Gastrocnemius medialis (tissue), 4 donors: ENCODE results near the gene FBXL13. TPM values are rescaled to one million over a fixed set of nuclear protein-coding genes. Genes with fewer than 3 reads are reported as not detected.
"Not testable (repeated sequence)": the region's sequence is repeated elsewhere in the genome, so short reads cannot be mapped to it uniquely, and the experiment has no call there.

Source experiments
- ATAC-seq, 2 donors: fragments of 150-250 bp; one replicate each; pipeline ENCODE4 v1.9.1; 2016
- DNase-seq, 2 donors: peaks; one replicate each; pipeline ENCODE4 v3.0.0-alpha.2; 2019
- H3K27ac ChIP-seq, 4 donors: fragments of 200-600 bp; sonication (generic); 1 replicate in 1 of 4; 2 replicates in 3 of 4; pipeline ENCODE4 v1.5.1; 2016 to 2018; ENCODE audit warnings: mild to moderate bottlenecking in 2 of 4, moderate library complexity in 1 of 4
- H3K27me3 ChIP-seq, 3 donors: fragments of 200-600 bp; sonication (generic) in 2 of 3; 1 replicate in 1 of 3; 2 replicates in 2 of 3; pipeline versions ENCODE4 v1.5.1 to v1.6.0; 2016 to 2019; ENCODE audit warnings: mild to moderate bottlenecking in 1 of 3, moderate library complexity in 1 of 3
- H3K36me3 ChIP-seq, 2 donors: fragments of 200-600 bp; sonication (generic) in 1 of 2; one replicate each; pipeline ENCODE4 v1.5.1; 2017 to 2018
- H3K4me1 ChIP-seq, 2 donors: fragments of 200-600 bp; sonication (generic) in 1 of 2; one replicate each; pipeline ENCODE4 v1.5.1; 2016 to 2017; ENCODE audit warnings: mild to moderate bottlenecking in 2 of 2
- H3K4me3 ChIP-seq, 4 donors: fragments of 200-600 bp; sonication (generic) in 3 of 4; 1 replicate in 1 of 4; 2 replicates in 3 of 4; pipeline ENCODE4 v1.5.1; 2016 to 2019; ENCODE audit warnings: mild to moderate bottlenecking in 2 of 4
- H3K9me3 ChIP-seq, 3 donors: fragments of 200-600 bp; sonication (generic) in 2 of 3; 1 replicate in 1 of 3; 2 replicates in 2 of 3; pipeline ENCODE4 v1.5.1; 2016 to 2019
- POLR2A ChIP-seq, 2 donors: fragments of 450-650 bp; IDR thresholded peaks; one replicate each; pipeline ENCODE4 v1.6.1; 2017; ENCODE audit warnings: antibody characterized with exemption in 2 of 2, mild to moderate bottlenecking in 2 of 2, moderate library complexity in 2 of 2
- in situ Hi-C, 4 donors: fragments of 200-750 bp; cut with MboI; loops; one replicate each; pipeline versions ENCODE4 v1.15.0 to v1.8.0; 2017; ENCODE audit warnings: low sequenced_read_pairs in 4 of 4
- intact Hi-C: fragments of 100-400 bp; cut with DNase I; formaldehyde crosslinking; loops from one replicate; pipeline ENCODE4 v1.15.1; 2023; ENCODE audit warnings: low total_unique reads
- total RNA-seq, 4 donors: library from RNA; depleted of rRNA; stranded (reverse); fragments of >200 nt; gene quantifications; one replicate each; pipeline versions ENCODE4 v1.1.0 to v1.2.3, GENCODE V29; 2016
- TF ChIP-seq, protein P1 (sequence below), 5 experiments: fragments of 450-650 bp in 3 of 5; fragments of 200-600 bp in 2 of 5; sonication (generic) in 2 of 5; IDR thresholded peaks in 4 of 5; conservative IDR thresholded peaks in 1 of 5; 1 replicate in 4 of 5; 2 replicates in 1 of 5; pipeline ENCODE4 v1.5.1; 2016 to 2019; ENCODE audit warnings: antibody characterized with exemption in 5 of 5, mild to moderate bottlenecking in 3 of 5, moderate library complexity in 3 of 5

Gene FBXL13
- total RNA-seq, 4 donors from 2014 or later: 0.26 TPM; not detected in 3

DNA sequence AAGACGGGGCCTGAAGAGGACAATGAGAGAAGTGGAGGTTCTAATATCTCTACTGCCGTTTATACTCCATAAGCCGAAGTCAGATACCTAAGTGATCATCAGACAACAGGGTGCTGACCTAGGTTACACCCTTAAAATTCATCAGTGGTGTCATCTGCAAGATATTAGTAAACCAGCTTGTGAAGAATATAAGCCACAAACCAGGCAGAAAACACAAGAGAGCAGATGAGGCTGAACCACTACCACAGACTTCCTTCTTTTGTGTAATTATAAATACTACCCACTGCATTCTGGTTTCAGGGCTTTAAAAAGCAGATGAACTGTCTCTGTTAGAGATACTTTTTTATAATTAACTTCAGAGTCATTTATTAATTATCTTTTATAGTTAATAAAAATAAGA is 230.7 kb downstream of the FBXL13 start:
- H3K9me3 ChIP-seq: no peaks in the 10 kb centered on the region
- no peaks in the 10 kb centered on the region for H3K27me3 ChIP-seq
- no peak overlapping the region for H3K27ac ChIP-seq
- in situ Hi-C loops: no loop called here
- intact Hi-C loops: no loop called here
- no peak for TF ChIP-seq POLR2A (IDR thresholded peaks at IDR 0.05)
- TF ChIP-seq, protein P1, sequence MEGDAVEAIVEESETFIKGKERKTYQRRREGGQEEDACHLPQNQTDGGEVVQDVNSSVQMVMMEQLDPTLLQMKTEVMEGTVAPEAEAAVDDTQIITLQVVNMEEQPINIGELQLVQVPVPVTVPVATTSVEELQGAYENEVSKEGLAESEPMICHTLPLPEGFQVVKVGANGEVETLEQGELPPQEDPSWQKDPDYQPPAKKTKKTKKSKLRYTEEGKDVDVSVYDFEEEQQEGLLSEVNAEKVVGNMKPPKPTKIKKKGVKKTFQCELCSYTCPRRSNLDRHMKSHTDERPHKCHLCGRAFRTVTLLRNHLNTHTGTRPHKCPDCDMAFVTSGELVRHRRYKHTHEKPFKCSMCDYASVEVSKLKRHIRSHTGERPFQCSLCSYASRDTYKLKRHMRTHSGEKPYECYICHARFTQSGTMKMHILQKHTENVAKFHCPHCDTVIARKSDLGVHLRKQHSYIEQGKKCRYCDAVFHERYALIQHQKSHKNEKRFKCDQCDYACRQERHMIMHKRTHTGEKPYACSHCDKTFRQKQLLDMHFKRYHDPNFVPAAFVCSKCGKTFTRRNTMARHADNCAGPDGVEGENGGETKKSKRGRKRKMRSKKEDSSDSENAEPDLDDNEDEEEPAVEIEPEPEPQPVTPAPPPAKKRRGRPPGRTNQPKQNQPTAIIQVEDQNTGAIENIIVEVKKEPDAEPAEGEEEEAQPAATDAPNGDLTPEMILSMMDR (IDR thresholded peaks at IDR 0.05 in 4 of 5, conservative IDR thresholded peaks at IDR 0.05 in 1 of 5): no peak
- H3K36me3 ChIP-seq: no peaks in the 10 kb centered on the region
- no peak overlapping the region for H3K4me3 ChIP-seq
- no peak for ATAC-seq
- no peak for DNase-seq
- H3K4me1 ChIP-seq: no peaks in the 10 kb centered on the region

DNA sequence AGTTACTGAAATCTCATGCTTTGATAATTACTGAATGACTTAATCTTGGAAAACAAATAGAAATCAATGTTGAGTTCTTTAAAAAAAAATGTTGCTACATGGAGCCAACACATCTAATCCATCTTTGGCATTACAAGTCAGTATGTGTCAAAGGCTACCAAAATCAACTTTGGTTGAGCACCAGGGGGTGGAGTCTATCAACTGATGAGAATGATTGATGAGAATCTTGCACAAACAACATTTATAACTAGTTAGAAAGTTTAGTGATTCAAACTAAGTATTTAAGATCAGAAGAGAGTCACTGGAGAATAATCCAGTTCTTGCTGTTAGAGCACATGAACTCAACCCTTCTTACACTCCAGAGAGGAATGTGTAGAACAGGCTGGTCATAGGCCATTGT is 232.3 kb downstream of the FBXL13 start:
- ATAC-seq (no peak), DNase-seq (no peak)
- H3K4me1 ChIP-seq: peaks cover 0 to 3% of the 10 kb centered on the region in 2 donors
- TF ChIP-seq, protein P1 (IDR thresholded peaks at IDR 0.05 in 4 of 5, conservative IDR thresholded peaks at IDR 0.05 in 1 of 5): no peak
- no peak for TF ChIP-seq POLR2A (IDR thresholded peaks at IDR 0.05)
- intact Hi-C loops (no loop called here), in situ Hi-C loops (no loop called here)
- H3K4me3 ChIP-seq: no peak overlapping the region
- H3K9me3 ChIP-seq: no peaks in the 10 kb centered on the region
- no peak overlapping the region for H3K27ac ChIP-seq
- no peaks in the 10 kb centered on the region for H3K36me3 ChIP-seq
- H3K27me3 ChIP-seq: no peaks in the 10 kb centered on the region

DNA sequence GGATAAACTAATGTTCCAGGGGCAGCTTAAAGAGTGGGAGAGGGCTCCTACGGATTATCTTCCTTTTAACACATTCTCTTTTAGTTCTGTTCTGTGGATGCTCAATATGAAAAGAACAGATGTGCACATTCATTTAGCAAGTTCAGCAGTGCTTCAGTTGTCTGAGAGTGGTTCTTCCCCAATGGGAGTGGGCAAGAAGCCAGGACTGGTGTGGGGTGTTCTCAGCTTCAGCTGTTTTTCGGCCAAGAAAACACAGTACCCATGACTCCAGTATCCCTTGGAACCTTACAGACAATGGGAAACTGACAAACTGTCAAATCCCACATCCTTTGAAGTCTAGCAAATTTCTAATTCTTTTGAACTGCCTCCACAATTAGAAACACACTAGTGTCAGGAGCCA is 233.3 kb downstream of the FBXL13 start:
- no peak overlapping the region for H3K4me3 ChIP-seq
- no peaks in the 10 kb centered on the region for H3K27me3 ChIP-seq
- DNase-seq (no peak), ATAC-seq (no peak)
- peaks cover 10 to 13% of the 10 kb centered on the region in 2 donors for H3K4me1 ChIP-seq
- in situ Hi-C loops (no loop called here), intact Hi-C loops (no loop called here)
- no peak for TF ChIP-seq POLR2A (IDR thresholded peaks at IDR 0.05)
- TF ChIP-seq, protein P1 (IDR thresholded peaks at IDR 0.05 in 4 of 5, conservative IDR thresholded peaks at IDR 0.05 in 1 of 5): no peak
- no peak overlapping the region for H3K27ac ChIP-seq
- no peaks in the 10 kb centered on the region for H3K9me3 ChIP-seq
- H3K36me3 ChIP-seq: no peaks in the 10 kb centered on the region

DNA sequence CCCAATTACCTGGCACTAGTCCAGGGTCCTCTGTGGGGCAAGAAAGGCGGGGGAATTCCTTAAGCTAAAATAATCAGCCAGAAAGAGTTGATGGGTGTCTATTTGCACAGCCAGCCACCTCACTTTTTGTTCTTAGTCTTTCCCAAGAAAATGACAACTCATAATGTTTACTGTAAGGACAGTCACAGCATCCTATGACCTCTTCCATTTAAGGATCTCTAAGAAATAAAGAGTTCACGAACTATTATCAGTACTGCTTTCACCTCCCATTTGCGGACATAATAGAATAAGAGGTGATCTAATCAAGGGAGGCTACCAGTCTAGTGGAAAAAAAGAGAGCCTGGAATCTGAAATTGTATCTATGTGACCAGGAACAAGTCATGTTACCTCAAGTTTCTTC is 234.2 kb downstream of the FBXL13 start:
- in situ Hi-C loops (no loop called here), intact Hi-C loops (no loop called here)
- H3K4me1 ChIP-seq: peaks cover 13 to 17% of the 10 kb centered on the region in 2 donors
- no peak for ATAC-seq
- no peaks in the 10 kb centered on the region for H3K36me3 ChIP-seq
- no peak overlapping the region for H3K27ac ChIP-seq
- no peak for DNase-seq
- no peaks in the 10 kb centered on the region for H3K9me3 ChIP-seq
- H3K4me3 ChIP-seq: no peak overlapping the region
- TF ChIP-seq POLR2A (IDR thresholded peaks at IDR 0.05): no peak
- TF ChIP-seq, protein P1 (IDR thresholded peaks at IDR 0.05 in 4 of 5, conservative IDR thresholded peaks at IDR 0.05 in 1 of 5): no peak
- no peaks in the 10 kb centered on the region for H3K27me3 ChIP-seq

DNA sequence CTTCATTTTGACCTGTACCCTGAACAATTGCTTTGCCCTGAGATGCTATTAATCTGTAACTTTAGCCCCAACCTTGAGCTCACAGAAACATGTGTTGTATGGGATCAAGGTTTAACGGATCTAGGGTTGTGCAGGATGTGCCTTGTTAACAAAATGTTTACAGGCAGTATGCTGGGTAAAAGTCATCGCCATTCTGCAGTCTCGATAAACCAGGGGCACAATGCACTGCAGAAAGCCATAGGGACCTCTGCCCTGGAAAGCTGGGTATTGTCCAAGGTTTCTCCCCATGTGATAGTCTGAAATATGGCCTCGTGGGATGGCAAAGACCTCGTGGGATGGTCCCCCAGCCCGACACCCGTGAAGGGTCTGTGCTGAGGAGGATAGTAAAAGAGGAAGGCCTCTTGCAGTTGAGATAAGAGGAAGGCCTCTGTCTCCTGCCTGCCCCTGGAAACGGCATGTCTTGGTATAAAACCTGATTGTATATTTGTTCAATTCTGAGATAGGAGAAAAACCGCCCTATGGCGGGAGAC is 236.0 kb downstream of the FBXL13 start:
- ATAC-seq, H3K9me3 ChIP-seq, in situ Hi-C loops, DNase-seq, intact Hi-C loops, H3K27me3 ChIP-seq, H3K4me3 ChIP-seq, H3K27ac ChIP-seq, H3K36me3 ChIP-seq: not testable (repeated sequence)
- peaks cover 13 to 17% of the 10 kb centered on the region in 2 donors for H3K4me1 ChIP-seq
